ENCODE results near the gene CDHR2.

- no peak for TF ChIP-seq CTCF (IDR thresholded peaks at IDR 0.05; ENCODE audit: low read length)
- no peak for TF ChIP-seq EZH2phosphoT487 (IDR thresholded peaks at IDR 0.05; ENCODE audit: low read length)
These were observed 13.0 kb downstream of the CDHR2 start for GRCh38 chr5:176562189-176562588.

Data from MM.1S (cell line).